SK-N-SH (cell line): ENCODE data around the gene ATP6V1G1. TPM values are rescaled to one million over a fixed set of nuclear protein-coding genes. Genes with fewer than 3 reads are reported as not detected.
A peak's percentile ranks its signal among the peaks of the same experiment; 100 is the strongest.
"Not testable (repeated sequence)": the region's sequence is repeated elsewhere in the genome, so short reads cannot be mapped to it uniquely, and the experiment has no call there.

Experiments used
- CTCF ChIA-PET: fragments of 300-600, 350-600 bp; formaldehyde crosslinking; extraction: SDS; loops from one replicate; lab custom pipeline; 2021; lab: Yijun Ruan, JAX
- POLR2A ChIA-PET: fragments of 350-600 bp; sonication (Branson Sonifier 250); formaldehyde crosslinking; extraction: SDS; loops from one replicate; lab custom pipeline; 2020; ENCODE audit warnings: antibody characterized with exemption, inconsistent platforms; lab: Yijun Ruan, JAX
- DNase-seq: peaks from one replicate; pipeline ENCODE4 v3.0.0; 2012
- H2AFZ ChIP-seq: fragments of 200-600 bp; sonication (generic); 2 replicates; pipeline ENCODE4 v1.8.1; 2016; ENCODE audit warnings: antibody characterized with exemption, mild to moderate bottlenecking, low read depth
- H3F3A ChIP-seq: fragments of 200-600 bp; sonication (generic); replicated peaks from 2 replicates; pipeline ENCODE3; 2016; ENCODE audit warnings: antibody characterized with exemption, mild to moderate bottlenecking; ENCODE audit not compliant: insufficient read depth
- H3K27ac ChIP-seq, 2 experiments: fragments of 200-500 bp in 1 of 2; fragments of 200-600 bp in 1 of 2; sonication (Bioruptor generic) in 1 of 2; sonication (generic), shearing (Covaris generic) in 1 of 2; 2 replicates each; pipeline versions ENCODE4 v1.5.1 to v1.6.1; 2014 to 2016; ENCODE audit warnings: low read depth in 2 of 2, inconsistent platforms in 1 of 2, low read length in 1 of 2, mild to moderate bottlenecking in 1 of 2, mixed read lengths in 1 of 2
- H3K27me3 ChIP-seq: fragments of 200-600 bp; sonication (generic), shearing (Covaris generic); 2 replicates; pipeline ENCODE4 v1.6.1; 2016; ENCODE audit warnings: mixed run types; ENCODE audit not compliant: insufficient read depth
- H3K36me3 ChIP-seq, 2 experiments: fragments of 200-500 bp in 1 of 2; fragments of 200-600 bp in 1 of 2; sonication (Bioruptor generic) in 1 of 2; sonication (generic) in 1 of 2; replicated peaks in 1 of 2; 2 replicates each; pipeline versions ENCODE3 to v1.5.1; 2014 to 2016; ENCODE audit warnings: low read length in 1 of 2, mild to moderate bottlenecking in 1 of 2; ENCODE audit not compliant: insufficient read depth in 2 of 2, control insufficient read depth in 1 of 2
- H3K4me1 ChIP-seq, 2 experiments: fragments of 200-500 bp in 1 of 2; fragments of 200-600 bp in 1 of 2; sonication (Bioruptor generic) in 1 of 2; sonication (generic), shearing (Covaris generic) in 1 of 2; 2 replicates each; pipeline versions ENCODE4 v1.5.1 to v1.6.1; 2014 to 2016; ENCODE audit warnings: low read depth in 1 of 2, low read length in 1 of 2, mixed run types in 1 of 2; ENCODE audit not compliant: insufficient read depth in 2 of 2, control insufficient read depth in 1 of 2
- H3K4me2 ChIP-seq: fragments of 200-600 bp; sonication (generic), shearing (Covaris generic); 2 replicates; pipeline ENCODE4 v1.6.1; 2017; ENCODE audit warnings: mixed run types
- H3K4me3 ChIP-seq, 2 experiments: fragments of 200-500 bp in 1 of 2; fragments of 200-600 bp in 1 of 2; sonication (Bioruptor generic) in 1 of 2; sonication (generic), shearing (Covaris generic) in 1 of 2; 2 replicates each; pipeline versions ENCODE4 v1.5.1 to v1.8.1; 2014 to 2016; ENCODE audit warnings: low read depth in 2 of 2, inconsistent platforms in 1 of 2, low read length in 1 of 2, mild to moderate bottlenecking in 1 of 2, mixed read lengths in 1 of 2, moderate library complexity in 1 of 2
- H3K79me2 ChIP-seq: fragments of 200-600 bp; sonication (generic); 2 replicates; pipeline ENCODE4 v1.8.1; 2017; ENCODE audit warnings: mild to moderate bottlenecking; ENCODE audit not compliant: insufficient read depth
- H3K9ac ChIP-seq: fragments of 200-600 bp; sonication (generic); 2 replicates; pipeline ENCODE4 v1.6.1; 2017; ENCODE audit warnings: mixed run types
- H3K9me2 ChIP-seq: fragments of 200-600 bp; sonication (generic); 2 replicates; pipeline ENCODE4 v1.6.1; 2017; ENCODE audit warnings: mixed run types
- H3K9me3 ChIP-seq: fragments of 200-600 bp; sonication (generic); 2 replicates; pipeline ENCODE4 v1.6.1; 2017; ENCODE audit warnings: mixed run types, mild to moderate bottlenecking, moderate library complexity
- H4K20me1 ChIP-seq: fragments of 200-600 bp; sonication (generic); 2 replicates; pipeline ENCODE4 v1.6.1; 2017; ENCODE audit warnings: mild to moderate bottlenecking, mixed run types; ENCODE audit not compliant: insufficient read depth
- GATA2 ChIP-seq: sonication (generic); formaldehyde crosslinking; IDR thresholded peaks from 2 replicates; pipeline ENCODE4 v1.5.0; 2020; ENCODE audit warnings: mild to moderate bottlenecking, missing genetic modification reagents
- RCOR1 ChIP-seq: fragments of 150-350 bp; IDR thresholded peaks from 2 replicates; pipeline ENCODE4 v1.6.1; 2017; ENCODE audit warnings: antibody characterized with exemption, low read length
- SMC3 ChIP-seq: IDR thresholded peaks from 2 replicates; pipeline ENCODE4 v1.6.1; 2012; ENCODE audit warnings: low read depth, low read length, improper control_type of control experiment
- WGBS: methylation state at CpG from one replicate; pipeline ENCODE4 v1.1.6; 2017; ENCODE audit warnings: low lambda C conversion rate; 5-methylcytosine and 5-hydroxymethylcytosine counted together
- polyA plus RNA-seq, 3 experiments: library from polyadenylated mRNA; depleted of rRNA; stranded (reverse); fragments of >200 nt; gene quantifications; 2 replicates each; pipeline ENCODE4 v1.2.3, GENCODE V29; 2012
- TF ChIP-seq, protein P1 (sequence below): fragments of 200-600 bp; sonication (generic); IDR thresholded peaks from 2 replicates; pipeline ENCODE4 v1.6.1; 2017; ENCODE audit warnings: antibody characterized with exemption, mild to moderate bottlenecking, moderate library complexity

The ATP6V1G1 gene
- polyA plus RNA-seq, 1 of the 3 experiments (the other 2 are of a cell fraction), result 119 TPM

DNA sequence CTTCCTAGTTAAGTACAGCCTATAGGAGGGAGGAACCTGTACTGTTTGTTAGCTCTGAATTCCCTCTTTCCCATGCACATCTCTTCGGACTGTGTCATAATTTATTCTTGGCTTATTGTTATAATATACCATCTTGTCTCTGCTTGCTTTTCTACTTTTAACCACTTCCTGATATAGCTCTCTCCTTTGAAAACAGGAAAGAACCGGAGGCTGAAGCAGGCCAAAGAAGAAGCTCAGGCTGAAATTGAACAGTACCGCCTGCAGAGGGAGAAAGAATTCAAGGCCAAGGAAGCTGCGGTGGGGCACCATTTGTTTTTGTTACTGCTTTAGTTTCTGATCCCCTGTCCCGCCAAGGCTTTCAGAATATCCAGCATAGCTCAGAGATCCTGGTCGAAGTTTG lies 4.8 kb downstream of the ATP6V1G1 start:
- ChIA-PET POLR2A (interaction anchor here (0.7 kb wide), 1 partner anchor 8 kb away, joined by 3 read pairs; no protein-coding TSS in a partner anchor), CTCF (no interaction called here)
- DNase-seq, result no peak
- peaks cover 88% of the 10 kb centered on the region for H3K79me2 ChIP-seq
- H3K9ac ChIP-seq, result no peak overlapping the region; the same call in 1 of the 2 replicates
- WGBS, result 93% methylated on average over 6 of the region's 6 CpGs
- H3F3A ChIP-seq, result peaks cover 9% of the 10 kb centered on the region
- H3K4me2 ChIP-seq, result no peak overlapping the region
- TF ChIP-seq GATA2 (no peak), RCOR1 (no peak)
- TF ChIP-seq, protein P1, sequence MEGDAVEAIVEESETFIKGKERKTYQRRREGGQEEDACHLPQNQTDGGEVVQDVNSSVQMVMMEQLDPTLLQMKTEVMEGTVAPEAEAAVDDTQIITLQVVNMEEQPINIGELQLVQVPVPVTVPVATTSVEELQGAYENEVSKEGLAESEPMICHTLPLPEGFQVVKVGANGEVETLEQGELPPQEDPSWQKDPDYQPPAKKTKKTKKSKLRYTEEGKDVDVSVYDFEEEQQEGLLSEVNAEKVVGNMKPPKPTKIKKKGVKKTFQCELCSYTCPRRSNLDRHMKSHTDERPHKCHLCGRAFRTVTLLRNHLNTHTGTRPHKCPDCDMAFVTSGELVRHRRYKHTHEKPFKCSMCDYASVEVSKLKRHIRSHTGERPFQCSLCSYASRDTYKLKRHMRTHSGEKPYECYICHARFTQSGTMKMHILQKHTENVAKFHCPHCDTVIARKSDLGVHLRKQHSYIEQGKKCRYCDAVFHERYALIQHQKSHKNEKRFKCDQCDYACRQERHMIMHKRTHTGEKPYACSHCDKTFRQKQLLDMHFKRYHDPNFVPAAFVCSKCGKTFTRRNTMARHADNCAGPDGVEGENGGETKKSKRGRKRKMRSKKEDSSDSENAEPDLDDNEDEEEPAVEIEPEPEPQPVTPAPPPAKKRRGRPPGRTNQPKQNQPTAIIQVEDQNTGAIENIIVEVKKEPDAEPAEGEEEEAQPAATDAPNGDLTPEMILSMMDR, result peak; percentile 28
- H3K9me2 ChIP-seq, result no peaks in the 10 kb centered on the region
- peaks cover 23 to 43% of the 10 kb centered on the region in 2 experiments for H3K36me3 ChIP-seq
- H3K9me3 ChIP-seq, result no peaks in the 10 kb centered on the region
- H4K20me1 ChIP-seq, result peaks cover 56% of the 10 kb centered on the region
- peak overlapping the region in 1 of 2 experiments; percentile 31; a peak in 1 of 4 replicates for H3K27ac ChIP-seq
- no peaks in the 10 kb centered on the region for H3K27me3 ChIP-seq
- no peak overlapping the region for H2AFZ ChIP-seq
- peaks cover 6 to 12% of the 10 kb centered on the region in 2 experiments; a peak in 2 of 4 replicates for H3K4me1 ChIP-seq
- no peak overlapping the region; a peak in 1 of 4 replicates for H3K4me3 ChIP-seq

DNA sequence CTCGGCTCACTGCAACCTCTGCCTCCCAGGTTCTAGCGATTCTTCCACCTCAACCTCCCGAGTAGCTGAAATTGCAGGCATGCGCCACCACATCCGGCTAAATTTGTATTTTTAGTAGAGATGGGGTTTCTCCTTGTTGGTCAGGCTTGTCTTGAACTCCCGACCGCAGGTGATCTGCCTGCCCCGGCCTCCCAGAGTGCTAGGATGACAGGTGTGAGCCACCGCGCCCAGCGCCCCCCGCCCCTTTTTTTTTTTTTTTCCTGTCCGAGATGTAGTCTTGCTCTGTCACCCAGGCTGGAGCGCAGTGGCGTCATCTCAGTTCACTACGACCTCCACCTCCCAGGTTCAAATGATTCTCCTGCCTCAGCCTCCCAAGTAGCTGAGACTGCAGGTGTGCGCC lies 6.6 kb downstream of the ATP6V1G1 start:
- Histone ChIP-seq H3K4me2 (no peak overlapping the region), H3K4me1 (peaks cover under 1 to 8% of the 10 kb centered on the region in 2 experiments; a peak in 1 of 4 replicates), H3K9me3 (no peaks in the 10 kb centered on the region), H3K9ac (no peak overlapping the region), H3K27me3 (no peaks in the 10 kb centered on the region), H3K79me2 (peaks cover 75% of the 10 kb centered on the region), H3K36me3 (peaks cover 40 to 61% of the 10 kb centered on the region in 2 experiments), H3K9me2 (no peaks in the 10 kb centered on the region), H3K4me3 (no peak overlapping the region), H3F3A (peaks cover 16% of the 10 kb centered on the region), H3K27ac (no peak overlapping the region), H2AFZ (no peak overlapping the region), H4K20me1 (peaks cover 52% of the 10 kb centered on the region)
- ChIA-PET CTCF (no interaction called here), POLR2A (no interaction called here)
- WGBS, result 98% methylated on average over 17 of the region's 17 CpGs
- DNase-seq, result no peak
- no peak for TF ChIP-seq SMC3

DNA sequence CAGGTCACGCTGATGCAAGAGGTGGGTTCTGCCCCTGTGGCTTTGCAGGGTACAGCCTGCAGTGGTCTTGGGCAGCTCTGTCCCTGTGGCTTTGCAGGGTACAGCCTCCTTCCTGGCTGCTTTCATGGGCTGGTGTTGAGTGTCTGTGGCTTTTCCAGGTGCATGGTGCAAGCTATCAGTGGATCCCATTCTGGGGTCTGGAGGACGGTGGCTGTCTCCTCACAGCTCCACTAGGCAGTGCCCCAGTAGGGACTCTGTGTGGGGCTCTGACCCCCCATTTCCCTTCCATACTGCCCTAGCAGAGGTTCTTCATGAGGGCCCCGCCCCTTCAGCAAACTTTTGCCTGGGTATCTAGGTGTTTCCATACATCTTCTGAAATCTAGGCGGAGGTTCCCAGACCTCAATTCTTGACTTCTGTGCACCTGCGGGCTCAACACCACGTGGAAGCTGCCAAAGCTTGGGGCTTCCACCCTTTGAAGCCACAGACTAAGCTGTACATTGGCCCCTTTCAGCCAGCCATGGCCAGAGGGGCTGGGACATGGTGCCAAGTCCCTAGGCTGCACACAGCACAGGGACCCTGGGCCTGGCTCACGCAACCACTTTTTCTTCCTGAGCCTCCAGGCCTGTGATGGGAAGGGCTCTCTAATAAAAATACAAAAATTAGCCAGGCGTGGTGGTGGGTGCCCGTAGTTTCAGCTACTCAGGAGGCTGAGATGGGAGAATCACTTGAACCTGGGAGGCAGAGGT lies 13.1 kb downstream of the ATP6V1G1 start:
- H3K27me3 ChIP-seq, H3K27ac ChIP-seq, H3K4me2 ChIP-seq, H4K20me1 ChIP-seq, H3K9me3 ChIP-seq, H2AFZ ChIP-seq, H3K9ac ChIP-seq, DNase-seq, H3K4me1 ChIP-seq, H3K79me2 ChIP-seq, H3K4me3 ChIP-seq, H3K9me2 ChIP-seq: not testable (repeated sequence)
- CTCF ChIA-PET, result interaction anchor here (0.8 to 1.4 kb wide), 3 partner anchors 14 to 364 kb away, joined by 3 to 4 read pairs (median 3); no protein-coding TSS in a partner anchor
- peaks cover 13% of the 10 kb centered on the region for H3F3A ChIP-seq
- WGBS, result 89% methylated on average over 6 of the region's 9 CpGs
- POLR2A ChIA-PET, result interaction anchor here (0.8 to 0.9 kb wide), 2 partner anchors 9 to 13 kb away, joined by 3 read pairs; partner anchors contain the start of gene ATP6V1G1
- peaks cover 26 to 57% of the 10 kb centered on the region in 2 experiments for H3K36me3 ChIP-seq

DNA sequence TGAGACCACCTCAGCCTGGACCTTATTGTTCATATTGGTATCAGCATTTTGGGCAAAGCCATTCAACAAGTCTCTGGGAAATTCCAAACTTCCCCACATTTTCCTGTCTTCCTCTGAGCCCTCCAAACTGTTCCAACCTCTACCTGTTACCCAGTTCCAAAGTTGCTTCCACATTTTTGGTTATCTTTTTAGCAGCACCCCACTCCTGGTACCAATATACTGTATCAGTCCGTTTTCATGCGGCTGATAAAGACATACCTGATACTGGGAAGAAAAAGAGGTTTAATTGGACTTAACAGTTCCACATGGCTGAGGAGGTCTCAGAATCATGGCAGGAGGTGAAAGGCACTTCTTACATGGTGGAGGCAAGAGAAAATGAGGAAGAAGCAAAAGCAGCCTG lies 14.2 kb downstream of the ATP6V1G1 start:
- H3K4me3 ChIP-seq, H3K9ac ChIP-seq, H3K9me3 ChIP-seq, H3K4me1 ChIP-seq, H3K9me2 ChIP-seq, H3K27ac ChIP-seq, H3K79me2 ChIP-seq, H3K4me2 ChIP-seq, H3K27me3 ChIP-seq, H2AFZ ChIP-seq, POLR2A ChIA-PET, DNase-seq, H4K20me1 ChIP-seq: not testable (repeated sequence)
- CTCF ChIA-PET, result interaction anchor here (1.4 kb wide), 1 partner anchor 16 kb away, joined by 4 read pairs; no protein-coding TSS in a partner anchor
- 98% methylated on average over 2 of the region's 2 CpGs for WGBS
- H3F3A ChIP-seq, result peaks cover 13% of the 10 kb centered on the region
- H3K36me3 ChIP-seq, result peaks cover 18 to 47% of the 10 kb centered on the region in 2 experiments
